C4-2B (cell line): ENCODE data around the gene RPS6KL1.

Source experiments
- ZFX ChIP-seq: fragments of 450-650 bp; IDR thresholded peaks from 2 replicates; pipeline ENCODE4 v1.6.1; 2017
- TF ChIP-seq, protein P1 (sequence below): fragments of 450-650 bp; conservative IDR thresholded peaks from 2 replicates; pipeline ENCODE4 v1.5.1; 2017; ENCODE audit warnings: mild to moderate bottlenecking

- TF ChIP-seq, protein P1, sequence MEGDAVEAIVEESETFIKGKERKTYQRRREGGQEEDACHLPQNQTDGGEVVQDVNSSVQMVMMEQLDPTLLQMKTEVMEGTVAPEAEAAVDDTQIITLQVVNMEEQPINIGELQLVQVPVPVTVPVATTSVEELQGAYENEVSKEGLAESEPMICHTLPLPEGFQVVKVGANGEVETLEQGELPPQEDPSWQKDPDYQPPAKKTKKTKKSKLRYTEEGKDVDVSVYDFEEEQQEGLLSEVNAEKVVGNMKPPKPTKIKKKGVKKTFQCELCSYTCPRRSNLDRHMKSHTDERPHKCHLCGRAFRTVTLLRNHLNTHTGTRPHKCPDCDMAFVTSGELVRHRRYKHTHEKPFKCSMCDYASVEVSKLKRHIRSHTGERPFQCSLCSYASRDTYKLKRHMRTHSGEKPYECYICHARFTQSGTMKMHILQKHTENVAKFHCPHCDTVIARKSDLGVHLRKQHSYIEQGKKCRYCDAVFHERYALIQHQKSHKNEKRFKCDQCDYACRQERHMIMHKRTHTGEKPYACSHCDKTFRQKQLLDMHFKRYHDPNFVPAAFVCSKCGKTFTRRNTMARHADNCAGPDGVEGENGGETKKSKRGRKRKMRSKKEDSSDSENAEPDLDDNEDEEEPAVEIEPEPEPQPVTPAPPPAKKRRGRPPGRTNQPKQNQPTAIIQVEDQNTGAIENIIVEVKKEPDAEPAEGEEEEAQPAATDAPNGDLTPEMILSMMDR = no peak
- no peak for TF ChIP-seq ZFX
These were observed 29.8 kb upstream of the RPS6KL1 start for GRCh38 chr14:74952697-74953484.
